ENCODE data around the gene LRRC73.
A peak's percentile ranks its signal among the peaks of the same experiment; 100 is the strongest.

The LRRC73 gene

GRCh38 chr6:43511824-43512415 is 1.8 kb upstream of the LRRC73 start:
- no peak overlapping the region for H3K4me3 ChIP-seq (ENCODE audit: low read depth in 1 of 2, low read length in 2 of 2)
- H3K27ac ChIP-seq (ENCODE audit: low read depth, low read length) = no peak overlapping the region
- peaks cover 0 to 15% of the 10 kb centered on the region in 2 donors for H3K27me3 ChIP-seq (ENCODE audit: control insufficient read depth in 1 of 2, insufficient read depth in 2 of 2, low read length in 2 of 2)
- H3K4me1 ChIP-seq (ENCODE audit: control insufficient read depth in 1 of 2, insufficient read depth in 2 of 2, low read length in 2 of 2) = peaks cover 42 to 44% of the 10 kb centered on the region in 2 donors
- H3K36me3 ChIP-seq (ENCODE audit: control insufficient read depth in 1 of 2, insufficient read depth in 2 of 2, low read length in 2 of 2) = peaks cover 31 to 43% of the 10 kb centered on the region in 2 donors
- no peaks in the 10 kb centered on the region for H3K9me3 ChIP-seq (ENCODE audit: control insufficient read depth in 1 of 2, low read length in 2 of 2)
- H3K9ac ChIP-seq (ENCODE audit: low read depth in 1 of 2, low read length in 2 of 2) = peak overlapping the region in 1 of 2 donors; percentile 19

- Histone ChIP-seq H3K9me3 (ENCODE audit: control insufficient read depth in 1 of 2, low read length in 2 of 2) (no peaks in the 10 kb centered on the region), H3K27me3 (ENCODE audit: control insufficient read depth in 1 of 2, insufficient read depth in 2 of 2, low read length in 2 of 2) (peaks cover 0 to 15% of the 10 kb centered on the region in 2 donors), H3K9ac (ENCODE audit: low read depth in 1 of 2, low read length in 2 of 2) (peak overlapping the region; percentile 58 to 63), H3K27ac (ENCODE audit: low read depth, low read length) (peak overlapping the region; percentile 64), H3K4me1 (ENCODE audit: control insufficient read depth in 1 of 2, insufficient read depth in 2 of 2, low read length in 2 of 2) (peaks cover 40% of the 10 kb centered on the region in 2 donors), H3K4me3 (ENCODE audit: low read depth in 1 of 2, low read length in 2 of 2) (peak overlapping the region; percentile 42 to 75), H3K36me3 (ENCODE audit: control insufficient read depth in 1 of 2, insufficient read depth in 2 of 2, low read length in 2 of 2) (peaks cover 31 to 46% of the 10 kb centered on the region in 2 donors)
Measured at GRCh38 chr6:43510827-43511163, 649 bp upstream of the LRRC73 start.

- H3K4me3 ChIP-seq (ENCODE audit: low read depth in 1 of 2, low read length in 2 of 2) = peak overlapping the region; percentile 47 to 75
- peak overlapping the region; percentile 1 to 40 for H3K9ac ChIP-seq (ENCODE audit: low read depth in 1 of 2, low read length in 2 of 2)
- H3K36me3 ChIP-seq (ENCODE audit: control insufficient read depth in 1 of 2, insufficient read depth in 2 of 2, low read length in 2 of 2) = peaks cover 27 to 46% of the 10 kb centered on the region in 2 donors
- peaks cover 0 to 15% of the 10 kb centered on the region in 2 donors for H3K27me3 ChIP-seq (ENCODE audit: control insufficient read depth in 1 of 2, insufficient read depth in 2 of 2, low read length in 2 of 2)
- peak overlapping the region; percentile 64 for H3K27ac ChIP-seq (ENCODE audit: low read depth, low read length)
- H3K4me1 ChIP-seq (ENCODE audit: control insufficient read depth in 1 of 2, insufficient read depth in 2 of 2, low read length in 2 of 2) = peaks cover 29 to 33% of the 10 kb centered on the region in 2 donors
- H3K9me3 ChIP-seq (ENCODE audit: control insufficient read depth in 1 of 2, low read length in 2 of 2) = no peaks in the 10 kb centered on the region
Measured at GRCh38 chr6:43509142-43509983, 783 bp downstream of the LRRC73 start.

- Histone ChIP-seq H3K36me3 (ENCODE audit: control insufficient read depth in 1 of 2, insufficient read depth in 2 of 2, low read length in 2 of 2) (peaks cover 25 to 46% of the 10 kb centered on the region in 2 donors), H3K4me1 (ENCODE audit: control insufficient read depth in 1 of 2, insufficient read depth in 2 of 2, low read length in 2 of 2) (peaks cover 29 to 33% of the 10 kb centered on the region in 2 donors), H3K9me3 (ENCODE audit: control insufficient read depth in 1 of 2, low read length in 2 of 2) (no peaks in the 10 kb centered on the region), H3K4me3 (ENCODE audit: low read depth in 1 of 2, low read length in 2 of 2) (peak overlapping the region; percentile 47 to 75), H3K9ac (ENCODE audit: low read depth in 1 of 2, low read length in 2 of 2) (no peak overlapping the region), H3K27me3 (ENCODE audit: control insufficient read depth in 1 of 2, insufficient read depth in 2 of 2, low read length in 2 of 2) (peaks cover 0 to 15% of the 10 kb centered on the region in 2 donors), H3K27ac (ENCODE audit: low read depth, low read length) (no peak overlapping the region)
Measured at GRCh38 chr6:43508481-43509141, 1.5 kb downstream of the LRRC73 start.

- H3K4me3 ChIP-seq (ENCODE audit: low read depth in 1 of 2, low read length in 2 of 2) = no peak overlapping the region
- peaks cover 29 to 33% of the 10 kb centered on the region in 2 donors for H3K4me1 ChIP-seq (ENCODE audit: control insufficient read depth in 1 of 2, insufficient read depth in 2 of 2, low read length in 2 of 2)
- H3K9ac ChIP-seq (ENCODE audit: low read depth in 1 of 2, low read length in 2 of 2) = no peak overlapping the region
- H3K27ac ChIP-seq (ENCODE audit: low read depth, low read length) = no peak overlapping the region
- H3K27me3 ChIP-seq (ENCODE audit: control insufficient read depth in 1 of 2, insufficient read depth in 2 of 2, low read length in 2 of 2) = peaks cover 0 to 15% of the 10 kb centered on the region in 2 donors
- peaks cover 14 to 46% of the 10 kb centered on the region in 2 donors for H3K36me3 ChIP-seq (ENCODE audit: control insufficient read depth in 1 of 2, insufficient read depth in 2 of 2, low read length in 2 of 2)
- H3K9me3 ChIP-seq (ENCODE audit: control insufficient read depth in 1 of 2, low read length in 2 of 2) = no peaks in the 10 kb centered on the region
Measured at GRCh38 chr6:43506667-43507471, 3.3 kb downstream of the LRRC73 start.

- Histone ChIP-seq H3K36me3 (ENCODE audit: control insufficient read depth in 1 of 2, insufficient read depth in 2 of 2, low read length in 2 of 2) (peaks cover 10 to 44% of the 10 kb centered on the region in 2 donors), H3K9ac (ENCODE audit: low read depth in 1 of 2, low read length in 2 of 2) (no peak overlapping the region), H3K9me3 (ENCODE audit: control insufficient read depth in 1 of 2, low read length in 2 of 2) (no peaks in the 10 kb centered on the region), H3K27ac (ENCODE audit: low read depth, low read length) (no peak overlapping the region), H3K27me3 (ENCODE audit: control insufficient read depth in 1 of 2, insufficient read depth in 2 of 2, low read length in 2 of 2) (peaks cover 0 to 15% of the 10 kb centered on the region in 2 donors), H3K4me1 (ENCODE audit: control insufficient read depth in 1 of 2, insufficient read depth in 2 of 2, low read length in 2 of 2) (peaks cover 22 to 29% of the 10 kb centered on the region in 2 donors), H3K4me3 (ENCODE audit: low read depth in 1 of 2, low read length in 2 of 2) (no peak overlapping the region)
Measured at GRCh38 chr6:43506171-43506570, 4.0 kb downstream of the LRRC73 start.

- Histone ChIP-seq H3K27ac (ENCODE audit: low read depth, low read length) (no peak overlapping the region), H3K9ac (ENCODE audit: low read depth in 1 of 2, low read length in 2 of 2) (no peak overlapping the region), H3K36me3 (ENCODE audit: control insufficient read depth in 1 of 2, insufficient read depth in 2 of 2, low read length in 2 of 2) (peaks cover 11 to 46% of the 10 kb centered on the region in 2 donors), H3K27me3 (ENCODE audit: control insufficient read depth in 1 of 2, insufficient read depth in 2 of 2, low read length in 2 of 2) (peaks cover 0 to 15% of the 10 kb centered on the region in 2 donors), H3K4me3 (ENCODE audit: low read depth in 1 of 2, low read length in 2 of 2) (no peak overlapping the region), H3K9me3 (ENCODE audit: control insufficient read depth in 1 of 2, low read length in 2 of 2) (no peaks in the 10 kb centered on the region), H3K4me1 (ENCODE audit: control insufficient read depth in 1 of 2, insufficient read depth in 2 of 2, low read length in 2 of 2) (peaks cover 17 to 24% of the 10 kb centered on the region in 2 donors)
Measured at GRCh38 chr6:43505718-43506117, 4.4 kb downstream of the LRRC73 start.

- Histone ChIP-seq H3K4me1 (ENCODE audit: control insufficient read depth in 1 of 2, insufficient read depth in 2 of 2, low read length in 2 of 2) (peaks cover 15 to 20% of the 10 kb centered on the region in 2 donors), H3K9ac (ENCODE audit: low read depth in 1 of 2, low read length in 2 of 2) (no peak overlapping the region), H3K9me3 (ENCODE audit: control insufficient read depth in 1 of 2, low read length in 2 of 2) (no peaks in the 10 kb centered on the region), H3K27me3 (ENCODE audit: control insufficient read depth in 1 of 2, insufficient read depth in 2 of 2, low read length in 2 of 2) (peaks cover 0 to 15% of the 10 kb centered on the region in 2 donors), H3K36me3 (ENCODE audit: control insufficient read depth in 1 of 2, insufficient read depth in 2 of 2, low read length in 2 of 2) (peaks cover 15 to 53% of the 10 kb centered on the region in 2 donors), H3K27ac (ENCODE audit: low read depth, low read length) (no peak overlapping the region), H3K4me3 (ENCODE audit: low read depth in 1 of 2, low read length in 2 of 2) (no peak overlapping the region)
Measured at GRCh38 chr6:43504756-43505593, 5.2 kb downstream of the LRRC73 start.

- Histone ChIP-seq H3K27ac (ENCODE audit: low read depth, low read length) (no peak overlapping the region), H3K9me3 (ENCODE audit: control insufficient read depth in 1 of 2, low read length in 2 of 2) (no peaks in the 10 kb centered on the region), H3K9ac (ENCODE audit: low read depth in 1 of 2, low read length in 2 of 2) (no peak overlapping the region), H3K36me3 (ENCODE audit: control insufficient read depth in 1 of 2, insufficient read depth in 2 of 2, low read length in 2 of 2) (peaks cover 30 to 68% of the 10 kb centered on the region in 2 donors), H3K27me3 (ENCODE audit: control insufficient read depth in 1 of 2, insufficient read depth in 2 of 2, low read length in 2 of 2) (peaks cover 0 to 4% of the 10 kb centered on the region in 2 donors), H3K4me1 (ENCODE audit: control insufficient read depth in 1 of 2, insufficient read depth in 2 of 2, low read length in 2 of 2) (peaks cover 4 to 8% of the 10 kb centered on the region in 2 donors), H3K4me3 (ENCODE audit: low read depth in 1 of 2, low read length in 2 of 2) (no peak overlapping the region)
Measured at GRCh38 chr6:43503443-43503842, 6.7 kb downstream of the LRRC73 start.
